Measurements from ENCODE around the gene MRGPRX3. TPM values are rescaled to one million over a fixed set of nuclear protein-coding genes. Genes with fewer than 3 reads are reported as not detected.

Gene MRGPRX3
- total RNA-seq (not detected in 2 replicates), polyA plus RNA-seq (not detected in 2 replicates), polyA minus RNA-seq (ENCODE audit: low replicate concordance) (not detected in 2 replicates)
- not detected in 2 replicates for polyA plus RNA-seq (2012)

GRCh38 chr11:18132341-18132740, at the start of gene MRGPRX3:
TSS of gene MRGPRX3 (plus strand) at chr11:18132571. CDS start at chr11:18137203, 4,632 bp downstream.
- DNase-seq (ENCODE audit: low read depth in 2 of 2), result no peak
- TF ChIP-seq CTCF (conservative IDR thresholded peaks at IDR 0.05 in 1 of 2, IDR thresholded peaks at IDR 0.05 in 1 of 2; ENCODE audit: low read depth in 1 of 2, low read length in 2 of 2) (no peak), EZH2 (IDR thresholded peaks at IDR 0.05; ENCODE audit: low read length, missing control alignments) (no peak)
- Histone ChIP-seq H3K4me3 (replicated peaks in 1 of 4; ENCODE audit: control extremely low read depth in 1 of 4, insufficient read depth in 1 of 4, low read depth in 3 of 4, low read length in 4 of 4) (no peak within 1 kb of the TSS), H3K4me1 (ENCODE audit: control insufficient read depth, extremely low read depth, insufficient read depth, low read length) (no peaks in the 10 kb centered on the region), H4K20me1 (ENCODE audit: control insufficient read depth, extremely low read depth, insufficient read depth, low read length) (no peaks in the 10 kb centered on the region), H3K27me3 (ENCODE audit: control insufficient read depth, insufficient read depth, low read length) (peaks cover 2% of the 10 kb centered on the region), H3K27ac (ENCODE audit: insufficient read depth, low read length) (no peak within 1 kb of the TSS), H3K79me2 (ENCODE audit: control insufficient read depth, insufficient read depth, low read length) (no peaks in the 10 kb centered on the region), H3K9ac (ENCODE audit: insufficient read depth, low read length) (no peak within 1 kb of the TSS), H3K4me2 (ENCODE audit: extremely low read depth, insufficient read depth, low read length) (no peak within 1 kb of the TSS), H3K9me3 (ENCODE audit: control insufficient read depth, insufficient read depth, low read depth, low read length) (no peaks in the 10 kb centered on the region), H2AFZ (ENCODE audit: low read length) (no peak within 1 kb of the TSS), H3K36me3 (ENCODE audit: control insufficient read depth, insufficient read depth, low read length) (no peaks in the 10 kb centered on the region)

GRCh38 chr11:18088366-18088765, 44.0 kb upstream of the MRGPRX3 start:
- Histone ChIP-seq H3K27ac (ENCODE audit: insufficient read depth, low read length) (no peak overlapping the region), H3K4me2 (ENCODE audit: extremely low read depth, insufficient read depth, low read length) (no peak overlapping the region), H3K4me1 (ENCODE audit: control insufficient read depth, extremely low read depth, insufficient read depth, low read length) (no peaks in the 10 kb centered on the region), H3K36me3 (ENCODE audit: control insufficient read depth, insufficient read depth, low read length) (peaks cover 2% of the 10 kb centered on the region), H3K9me3 (ENCODE audit: control insufficient read depth, insufficient read depth, low read depth, low read length) (no peaks in the 10 kb centered on the region), H3K27me3 (ENCODE audit: control insufficient read depth, insufficient read depth, low read length) (no peaks in the 10 kb centered on the region), H2AFZ (ENCODE audit: low read length) (no peak overlapping the region), H3K79me2 (ENCODE audit: control insufficient read depth, insufficient read depth, low read length) (no peaks in the 10 kb centered on the region), H3K9ac (ENCODE audit: insufficient read depth, low read length) (no peak overlapping the region), H4K20me1 (ENCODE audit: control insufficient read depth, extremely low read depth, insufficient read depth, low read length) (no peaks in the 10 kb centered on the region), H3K4me3 (replicated peaks in 1 of 4; ENCODE audit: control extremely low read depth in 1 of 4, insufficient read depth in 1 of 4, low read depth in 3 of 4, low read length in 4 of 4) (no peak overlapping the region)
- TF ChIP-seq EZH2 (IDR thresholded peaks at IDR 0.05; ENCODE audit: low read length, missing control alignments), result no peak
- TF ChIP-seq CTCF (conservative IDR thresholded peaks at IDR 0.05 in 1 of 2, IDR thresholded peaks at IDR 0.05 in 1 of 2; ENCODE audit: low read depth in 1 of 2, low read length in 2 of 2), result no peak
- DNase-seq (ENCODE audit: low read depth in 2 of 2), result peak in 1 of 2 donors; percentile 39

- Histone ChIP-seq H4K20me1 (ENCODE audit: control insufficient read depth, extremely low read depth, insufficient read depth, low read length) (no peaks in the 10 kb centered on the region), H3K36me3 (ENCODE audit: control insufficient read depth, insufficient read depth, low read length) (peaks cover 2% of the 10 kb centered on the region), H3K4me3 (replicated peaks in 1 of 4; ENCODE audit: control extremely low read depth in 1 of 4, insufficient read depth in 1 of 4, low read depth in 3 of 4, low read length in 4 of 4) (no peak overlapping the region), H2AFZ (ENCODE audit: low read length) (no peak overlapping the region), H3K27ac (ENCODE audit: insufficient read depth, low read length) (no peak overlapping the region), H3K4me2 (ENCODE audit: extremely low read depth, insufficient read depth, low read length) (no peak overlapping the region), H3K27me3 (ENCODE audit: control insufficient read depth, insufficient read depth, low read length) (no peaks in the 10 kb centered on the region), H3K9me3 (ENCODE audit: control insufficient read depth, insufficient read depth, low read depth, low read length) (no peaks in the 10 kb centered on the region), H3K9ac (ENCODE audit: insufficient read depth, low read length) (no peak overlapping the region), H3K79me2 (ENCODE audit: control insufficient read depth, insufficient read depth, low read length) (no peaks in the 10 kb centered on the region), H3K4me1 (ENCODE audit: control insufficient read depth, extremely low read depth, insufficient read depth, low read length) (no peaks in the 10 kb centered on the region)
- DNase-seq (ENCODE audit: low read depth in 2 of 2), result no peak
- no peak for TF ChIP-seq EZH2 (IDR thresholded peaks at IDR 0.05; ENCODE audit: low read length, missing control alignments)
- TF ChIP-seq CTCF (conservative IDR thresholded peaks at IDR 0.05 in 1 of 2, IDR thresholded peaks at IDR 0.05 in 1 of 2; ENCODE audit: low read depth in 1 of 2, low read length in 2 of 2), result no peak
Measured at GRCh38 chr11:18088966-18089365, 43.4 kb upstream of the MRGPRX3 start.

All from fibroblast of lung (primary cell).